HT1080 (cell line): ENCODE results near the gene APOBEC4. TPM values are rescaled to one million over a fixed set of nuclear protein-coding genes. Genes with fewer than 3 reads are reported as not detected.

Experiments used
- DNase-seq: peaks from one replicate; pipeline ENCODE4 v3.0.0-alpha.2; 2015; ENCODE audit warnings: low read depth
- total RNA-seq: library from RNA; depleted of rRNA; stranded (reverse); fragments of >200 nt; shearing (Covaris generic); gene quantifications from 2 replicates; pipeline ENCODE4 v1.2.3, GENCODE V29; 2014; rRNA removed

The APOBEC4 gene
- total RNA-seq, 1 experiment from 2014 or later, result not detected

GRCh38 chr1:183604038-183604808 is 48.9 kb downstream of the APOBEC4 start:
- DNase-seq, result peak; percentile 98

- DNase-seq, result no peak
Measured at GRCh38 chr1:183602510-183602909, 50.6 kb downstream of the APOBEC4 start.

GRCh38 chr1:183600634-183601033 is 52.5 kb downstream of the APOBEC4 start:
- no peak for DNase-seq

GRCh38 chr1:183600136-183600535 is 53.0 kb downstream of the APOBEC4 start:
- peak; percentile 87 for DNase-seq

GRCh38 chr1:183598386-183598785 is 54.7 kb downstream of the APOBEC4 start:
- DNase-seq, result no peak

- DNase-seq, result no peak
Measured at GRCh38 chr1:183597656-183598347, 55.3 kb downstream of the APOBEC4 start.

- no peak for DNase-seq
Measured at GRCh38 chr1:183596500-183596899, 56.6 kb downstream of the APOBEC4 start.

Other genes with a start within 250 kb of the APOBEC4 start
- gene NMNAT2, start 234.9 kb downstream of the APOBEC4 start, total RNA-seq, result 0.84 and 2.4 TPM in 2 replicates
- 14.3 and 19.0 TPM in 2 replicates for gene SMG7, start 180.8 kb downstream of the APOBEC4 start, total RNA-seq
- 4.4 and 5.4 TPM in 2 replicates for gene NCF2, start 62.9 kb downstream of the APOBEC4 start, total RNA-seq
- gene ARPC5, start 17.5 kb downstream of the APOBEC4 start, total RNA-seq, result 279 and 293 TPM in 2 replicates
- gene RGL1, start 151.8 kb upstream of the APOBEC4 start, total RNA-seq, result 3.9 and 4.2 TPM in 2 replicates